NCI-H1436 (cell line): Measurements from ENCODE around the gene SGO1.
A peak's percentile ranks its signal among the peaks of the same experiment; 100 is the strongest.

Experiments used
- DNase-seq: peaks from one replicate; lab custom pipeline; 2025; lab: John Stamatoyannopoulos, UW

The SGO1 gene

GRCh38 chr3:20154928-20155327 is 31.1 kb downstream of the SGO1 start:
- no peak for DNase-seq

- no peak for DNase-seq
Observed at GRCh38 chr3:20154078-20154477, 31.9 kb downstream of the SGO1 start.

DNA sequence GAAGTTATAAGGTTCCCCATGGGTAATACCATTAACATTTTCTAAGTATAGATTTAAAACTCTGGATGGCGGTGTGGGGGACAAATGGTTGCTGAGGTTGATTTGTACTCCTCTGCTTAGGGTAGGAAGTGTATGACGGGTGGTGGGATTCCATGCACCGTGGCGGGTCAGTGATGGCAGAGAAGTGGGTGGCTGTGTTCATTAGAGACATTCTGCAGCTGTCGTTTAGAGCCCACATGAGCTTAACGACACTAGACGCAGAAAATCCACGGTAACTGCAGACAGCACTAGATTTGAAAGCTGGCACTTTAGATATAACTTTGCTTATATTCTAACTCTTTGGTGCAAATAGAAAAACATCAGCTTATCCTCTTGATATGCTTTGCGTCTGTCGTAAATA is 37.5 kb downstream of the SGO1 start:
- DNase-seq, result no peak

DNA sequence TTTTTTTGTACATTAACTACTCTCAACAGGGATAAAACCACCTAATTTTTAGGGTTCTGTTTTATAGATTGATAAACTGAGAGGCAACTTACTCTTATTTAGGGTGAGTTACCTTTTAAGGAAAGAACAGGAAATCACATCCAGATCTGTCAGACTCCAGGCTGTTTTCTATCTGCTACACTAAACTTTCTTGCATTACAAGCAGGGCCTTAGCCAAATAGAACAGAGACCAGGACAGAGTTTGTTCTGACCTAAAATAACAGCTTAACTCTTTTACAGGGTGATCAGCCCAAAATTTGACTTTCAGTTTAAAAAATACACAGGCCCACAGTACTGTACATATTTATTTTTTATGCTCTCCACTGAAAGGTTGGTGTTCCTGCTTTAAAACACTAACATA is 38.6 kb downstream of the SGO1 start:
- no peak for DNase-seq

DNA sequence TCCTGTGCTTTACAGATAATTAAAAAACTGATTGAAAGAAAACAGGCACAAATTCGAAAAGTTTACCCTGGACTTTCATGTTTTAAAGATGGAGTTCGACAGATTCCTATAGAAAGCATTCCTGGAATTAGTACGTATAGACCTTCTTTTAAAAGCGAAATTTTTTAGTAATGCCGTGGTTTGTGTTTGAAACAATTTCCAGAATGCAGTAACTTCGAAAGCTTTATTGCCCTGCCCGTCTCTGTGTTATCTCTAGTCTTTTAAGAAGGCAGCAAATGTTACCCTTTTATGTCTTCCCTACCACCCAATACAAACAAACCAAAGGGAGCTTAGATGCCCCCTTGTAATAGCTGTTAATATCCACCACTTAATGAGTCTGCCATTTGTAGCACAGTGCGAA is 39.7 kb downstream of the SGO1 start:
- no peak for DNase-seq

DNA sequence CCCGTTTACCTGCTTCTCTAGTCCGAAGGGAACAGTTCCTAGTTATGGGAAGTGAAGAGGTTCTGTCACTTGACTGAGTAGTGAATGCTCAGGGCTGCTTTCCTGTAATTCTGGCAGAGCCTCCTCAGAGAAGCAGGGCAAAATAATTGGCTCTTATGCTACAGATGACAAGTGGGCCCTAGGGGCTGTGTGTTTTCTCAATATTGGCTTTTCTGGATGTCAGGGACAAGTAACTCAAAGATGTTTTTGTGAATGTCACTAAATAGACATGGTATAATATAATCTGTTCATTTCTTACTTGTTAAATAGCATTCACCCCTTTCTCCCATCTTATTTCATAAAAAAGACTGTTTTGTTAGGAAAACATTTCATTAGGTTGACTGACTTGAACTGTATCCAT is 40.1 kb downstream of the SGO1 start:
- DNase-seq, result peak; percentile 12

DNA sequence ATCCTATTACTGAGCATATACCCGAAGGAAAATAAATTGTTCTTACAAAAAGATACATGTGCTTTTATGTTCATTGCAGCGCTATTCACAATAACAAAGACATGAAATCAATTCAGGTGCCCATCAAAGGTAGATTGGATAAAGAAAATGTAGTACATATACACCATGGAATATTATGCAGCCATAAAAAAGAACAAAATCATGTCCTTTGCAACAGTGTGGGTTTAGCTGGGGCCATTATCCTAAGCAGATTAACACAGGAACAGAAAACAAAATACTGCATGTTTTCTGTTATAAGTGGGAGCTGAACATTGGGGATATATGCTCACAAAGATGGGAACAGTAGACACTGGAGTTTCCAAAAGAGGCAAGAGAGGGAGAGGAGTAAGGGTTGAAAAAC is 42.5 kb downstream of the SGO1 start:
- DNase-seq, result no peak

GRCh38 chr3:20142517-20142916 is 43.5 kb downstream of the SGO1 start:
- no peak for DNase-seq

DNA sequence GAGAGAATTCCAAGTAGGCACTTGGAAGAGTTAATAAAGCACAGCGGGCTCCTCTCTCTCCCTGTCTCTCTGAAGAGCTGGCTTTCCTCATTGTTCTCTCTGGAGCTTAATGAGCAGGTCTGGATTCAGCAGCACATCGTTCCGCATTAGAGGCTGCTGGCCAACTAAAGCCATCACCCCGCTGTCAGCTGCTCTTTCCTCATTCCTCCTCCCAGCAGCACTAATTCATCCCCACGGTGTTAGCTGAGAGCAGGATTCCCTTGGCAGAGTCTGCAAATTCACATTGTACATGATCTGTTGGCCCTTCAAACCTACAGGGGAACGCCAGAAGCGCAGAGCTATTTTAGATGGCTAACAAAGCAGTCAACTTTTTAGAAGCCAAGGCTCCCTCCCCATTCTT is 44.2 kb downstream of the SGO1 start:
- DNase-seq, result no peak

DNA sequence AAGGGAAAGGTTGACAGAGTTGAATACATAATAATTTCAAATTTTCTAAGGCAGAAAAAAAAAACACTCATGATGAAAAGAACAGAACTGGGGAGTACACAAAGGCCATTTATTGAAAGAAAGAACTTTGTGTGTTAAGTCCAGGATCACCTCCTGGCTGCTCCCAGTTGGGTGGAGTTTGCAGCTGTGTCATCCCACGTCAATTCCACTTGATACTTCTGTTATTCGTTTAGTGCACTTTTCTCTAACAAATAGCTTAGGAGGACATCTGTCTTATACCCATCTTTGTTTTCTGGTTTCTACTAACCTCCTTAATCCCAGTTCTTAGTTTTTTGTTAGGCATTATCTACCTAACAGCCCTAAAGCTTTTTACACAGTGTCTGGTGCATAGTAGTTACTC is 44.7 kb downstream of the SGO1 start:
- no peak for DNase-seq

- no peak for DNase-seq
Observed at GRCh38 chr3:20140881-20141280, 45.1 kb downstream of the SGO1 start.

- no peak for DNase-seq
Observed at GRCh38 chr3:20137647-20138046, 48.4 kb downstream of the SGO1 start.

DNA sequence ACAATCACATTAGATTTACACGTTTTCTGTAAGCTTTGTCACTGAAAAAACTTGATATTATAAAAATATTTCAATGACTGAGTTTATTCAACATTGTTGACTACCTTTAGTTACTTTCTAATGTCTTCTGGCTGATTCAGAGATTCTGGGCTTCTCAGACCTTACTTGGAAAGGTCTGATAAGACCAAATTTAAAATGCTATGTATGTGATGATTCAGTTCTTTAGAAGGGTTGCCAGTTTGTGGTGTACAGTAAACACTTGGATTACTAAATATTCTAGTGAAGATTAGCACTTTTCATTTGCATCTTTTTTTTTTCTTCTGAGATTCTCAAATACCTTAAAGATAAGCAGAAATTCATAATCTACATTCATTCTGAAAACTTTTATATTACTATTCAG is 49.8 kb downstream of the SGO1 start:
- no peak for DNase-seq

- no peak for DNase-seq
Observed at GRCh38 chr3:20130106-20130505, 55.9 kb downstream of the SGO1 start.

GRCh38 chr3:20128358-20128757 is 57.6 kb downstream of the SGO1 start:
- no peak for DNase-seq

DNA sequence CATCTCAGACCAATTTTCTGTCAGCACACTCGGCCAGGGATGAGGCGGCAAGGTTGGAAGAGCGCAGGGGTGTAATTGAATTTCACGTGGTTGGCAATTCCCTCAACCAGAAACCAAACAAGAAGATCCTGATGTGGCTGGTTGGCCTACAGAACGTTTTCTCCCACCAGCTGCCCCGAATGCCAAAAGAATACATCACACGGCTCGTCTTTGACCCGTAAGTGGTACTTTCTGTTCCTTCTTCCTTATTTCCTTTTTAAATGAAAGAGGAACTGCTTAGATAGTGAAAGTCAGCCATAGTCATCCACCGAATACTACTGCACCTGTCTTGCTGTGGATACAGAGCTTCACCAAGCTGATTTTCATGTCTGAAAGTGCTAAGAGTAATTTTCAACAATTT is 60.1 kb downstream of the SGO1 start:
- DNase-seq, result no peak

GRCh38 chr3:20125289-20125688 is 60.7 kb downstream of the SGO1 start:
- DNase-seq, result no peak

DNA sequence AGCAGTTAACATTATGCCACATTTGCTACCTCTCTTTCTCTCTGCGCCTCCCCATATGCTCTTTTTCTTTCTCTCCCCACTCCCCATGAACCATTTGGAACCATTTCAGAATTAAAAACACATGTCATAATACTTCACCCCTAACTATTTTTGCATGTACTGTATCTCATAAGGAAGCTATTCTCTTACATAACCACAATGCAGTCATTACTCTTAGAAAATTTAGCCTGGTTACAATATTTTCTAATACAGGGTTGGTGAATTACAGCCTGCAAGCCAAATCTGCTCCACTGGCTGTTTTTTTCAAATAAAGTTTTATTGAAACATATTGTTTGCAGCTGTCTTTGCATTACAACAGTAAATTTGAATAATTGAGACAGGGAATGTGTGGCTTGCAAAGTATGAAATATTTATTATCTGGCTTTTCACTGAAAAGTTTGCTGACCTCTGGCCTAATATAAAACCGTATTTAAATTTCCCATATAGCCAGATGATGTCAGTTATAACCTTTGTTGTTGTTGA is 62.8 kb downstream of the SGO1 start:
- no peak for DNase-seq

DNA sequence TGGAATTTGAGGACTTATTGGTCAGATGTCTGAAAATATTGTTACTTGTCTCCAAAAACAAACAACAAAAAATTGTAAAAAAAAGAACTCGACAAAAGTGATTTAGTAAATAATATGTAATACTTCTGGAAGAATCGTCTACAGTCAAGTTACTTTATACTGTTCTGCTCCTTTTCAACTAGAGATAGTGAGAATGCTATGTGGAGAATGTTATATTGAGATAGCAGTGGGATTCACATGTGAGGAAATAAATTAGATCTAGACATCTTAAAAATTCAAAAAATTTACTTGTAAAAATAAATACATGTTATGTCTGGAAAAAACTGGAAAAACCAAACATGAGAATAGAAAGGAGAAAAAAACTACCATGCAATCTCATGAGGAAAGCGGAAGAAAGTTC is 64.9 kb downstream of the SGO1 start:
- DNase-seq, result no peak
